ENCODE data around the gene HIRA.

Gene HIRA

GRCh38 chr22:19431649-19432132, at the start of gene HIRA:
Gene HIRA, minus strand, starts transcription at chr22:19431733. Its CDS starts 257 bp downstream, at chr22:19431476.
- peak; percentile 52 to 90 (median 66) for DNase-seq (ENCODE audit: low read depth in 3 of 3, low spot score in 1 of 3)

GRCh38 chr22:19480789-19481188, 49.3 kb upstream of the HIRA start:
- DNase-seq (ENCODE audit: low read depth in 3 of 3, low spot score in 1 of 3), result no peak

GRCh38 chr22:19480173-19480568, 48.6 kb upstream of the HIRA start:
- no peak for DNase-seq (ENCODE audit: low read depth in 3 of 3, low spot score in 1 of 3)

- DNase-seq (ENCODE audit: low read depth in 3 of 3, low spot score in 1 of 3), result peak; percentile 80 to 84 (median 82)
Measured at GRCh38 chr22:19479355-19480172, 48.0 kb upstream of the HIRA start, which contains the start of gene CDC45. Gene CDC45, plus strand, starts transcription at chr22:19479920. Its CDS starts 49 bp downstream, at chr22:19479969.

- peak; percentile 31 to 58 (median 46) for DNase-seq (ENCODE audit: low read depth in 3 of 3, low spot score in 1 of 3)
Measured at GRCh38 chr22:19478901-19479354, 47.4 kb upstream of the HIRA start, which contains the start of gene UFD1. Gene UFD1, minus strand, starts transcription at chr22:19479193. Its CDS starts 108 bp downstream, at chr22:19479085.

GRCh38 chr22:19478045-19478900, 46.7 kb upstream of the HIRA start:
- no peak for DNase-seq (ENCODE audit: low read depth in 3 of 3, low spot score in 1 of 3)

- no peak for DNase-seq (ENCODE audit: low read depth in 3 of 3, low spot score in 1 of 3)
Measured at GRCh38 chr22:19477321-19478044, 46.0 kb upstream of the HIRA start.

GRCh38 chr22:19476023-19476422, 44.5 kb upstream of the HIRA start:
- DNase-seq (ENCODE audit: low read depth in 3 of 3, low spot score in 1 of 3), result no peak

- DNase-seq (ENCODE audit: low read depth in 3 of 3, low spot score in 1 of 3), result no peak
Measured at GRCh38 chr22:19473578-19473977, 42.0 kb upstream of the HIRA start.

- DNase-seq (ENCODE audit: low read depth in 3 of 3, low spot score in 1 of 3), result no peak
Measured at GRCh38 chr22:19472233-19472632, 40.7 kb upstream of the HIRA start.

- DNase-seq (ENCODE audit: low read depth in 3 of 3, low spot score in 1 of 3), result no peak
Measured at GRCh38 chr22:19471572-19471971, 40.0 kb upstream of the HIRA start.

- DNase-seq (ENCODE audit: low read depth in 3 of 3, low spot score in 1 of 3), result no peak
Measured at GRCh38 chr22:19470010-19470409, 38.5 kb upstream of the HIRA start.

- DNase-seq (ENCODE audit: low read depth in 3 of 3, low spot score in 1 of 3), result no peak
Measured at GRCh38 chr22:19469421-19469820, 37.9 kb upstream of the HIRA start.

GRCh38 chr22:19467912-19468311, 36.4 kb upstream of the HIRA start:
- no peak for DNase-seq (ENCODE audit: low read depth in 3 of 3, low spot score in 1 of 3)

- DNase-seq (ENCODE audit: low read depth in 3 of 3, low spot score in 1 of 3), result no peak
Measured at GRCh38 chr22:19466848-19467752, 35.6 kb upstream of the HIRA start.

- DNase-seq (ENCODE audit: low read depth in 3 of 3, low spot score in 1 of 3), result no peak
Measured at GRCh38 chr22:19466126-19466716, 34.7 kb upstream of the HIRA start.

- DNase-seq (ENCODE audit: low read depth in 3 of 3, low spot score in 1 of 3), result no peak
Measured at GRCh38 chr22:19464975-19465374, 33.4 kb upstream of the HIRA start.

- DNase-seq (ENCODE audit: low read depth in 3 of 3, low spot score in 1 of 3), result no peak
Measured at GRCh38 chr22:19464546-19464945, 33.0 kb upstream of the HIRA start.
